Peyer's patch (tissue), 4 donors: ENCODE data around the gene ADAM12.

Experiments
- CTCF ChIP-seq, 6 experiments: fragments of 450-650 bp in 4 of 6; fragments of 200-600 bp in 2 of 6; sonication (generic) in 1 of 6; IDR thresholded peaks; one replicate each; pipeline ENCODE4 v1.5.1; 2017 to 2019; ENCODE audit warnings: antibody characterized with exemption in 6 of 6, mild to moderate bottlenecking in 3 of 6, moderate library complexity in 1 of 6
- POLR2A ChIP-seq, 2 donors: fragments of 450-650 bp; IDR thresholded peaks; one replicate each; pipeline ENCODE4 v1.5.1; 2017; ENCODE audit warnings: antibody characterized with exemption in 2 of 2, mild to moderate bottlenecking in 2 of 2, moderate library complexity in 2 of 2

GRCh38 chr10:126006264-126006663, 382.0 kb downstream of the ADAM12 start:
- TF ChIP-seq CTCF (IDR thresholded peaks at IDR 0.05) (no peak), POLR2A (IDR thresholded peaks at IDR 0.05) (no peak)
